PC-9 (cell line): Measurements from ENCODE around the gene RTN1. TPM values are rescaled to one million over a fixed set of nuclear protein-coding genes. Genes with fewer than 3 reads are reported as not detected.

ENCODE experiments used
- BruUV-seq: library from RNA; stranded (reverse); fragments of 400-500 nt; replicated peaks from 2 replicates; lab custom pipeline; 2021; lab: Mats Ljungman, UMichigan
- CTCF ChIA-PET: fragments of 300-600 bp; sonication (Branson Sonifier 250); formaldehyde crosslinking; loops from one replicate; lab custom pipeline; 2022; ENCODE audit warnings: antibody characterized with exemption; lab: Charles Lee
- POLR2A ChIA-PET: fragments of 300-600 bp; sonication (Branson Sonifier 250); formaldehyde crosslinking; loops from one replicate; lab custom pipeline; 2022; ENCODE audit warnings: antibody characterized with exemption; ENCODE audit not compliant: unreplicated experiment; lab: Charles Lee
- DNase-seq, 2 experiments: peaks; one replicate each; pipeline versions ENCODE4 v3.0.0 to v3.0.0-alpha.2; 2015 to 2022; ENCODE audit warnings: mixed read lengths in 1 of 2
- H2AFZ ChIP-seq: fragments of 200-600 bp; sonication (generic); 2 replicates; pipeline ENCODE4 v1.8.1; 2017; ENCODE audit warnings: antibody characterized with exemption
- H3F3A ChIP-seq: fragments of 200-600 bp; sonication (generic); 2 replicates; pipeline ENCODE4 v1.8.1; 2017; ENCODE audit warnings: antibody characterized with exemption, mild to moderate bottlenecking, low read depth; ENCODE audit not compliant: insufficient read depth
- H3K27ac ChIP-seq: fragments of 200-600 bp; sonication (generic); 2 replicates; pipeline ENCODE4 v1.6.1; 2016; ENCODE audit warnings: mixed run types
- H3K27me3 ChIP-seq: fragments of 200-600 bp; sonication (generic); 2 replicates; pipeline ENCODE4 v1.6.1; 2016; ENCODE audit warnings: low read depth, mixed run types; ENCODE audit not compliant: insufficient read depth
- H3K36me3 ChIP-seq: fragments of 200-600 bp; sonication (generic); 2 replicates; pipeline ENCODE4 v1.6.1; 2016; ENCODE audit warnings: low read depth, mixed run types
- H3K4me1 ChIP-seq: fragments of 200-600 bp; sonication (generic); replicated peaks from 2 replicates; pipeline ENCODE4 v1.6.1; 2016; ENCODE audit warnings: mixed run types; ENCODE audit not compliant: insufficient read depth
- H3K4me2 ChIP-seq: fragments of 200-600 bp; sonication (generic); 2 replicates; pipeline ENCODE4 v1.6.1; 2017; ENCODE audit warnings: mixed run types
- H3K4me3 ChIP-seq: fragments of 200-600 bp; sonication (generic); 2 replicates; pipeline ENCODE4 v1.6.1; 2016; ENCODE audit warnings: mixed run types
- H3K79me2 ChIP-seq: fragments of 200-600 bp; sonication (generic); 2 replicates; pipeline ENCODE4 v1.6.1; 2017; ENCODE audit warnings: low read depth, mixed run types
- H3K9me2 ChIP-seq: fragments of 200-600 bp; sonication (generic); 2 replicates; pipeline ENCODE4 v1.8.1; 2017; ENCODE audit warnings: mild to moderate bottlenecking; ENCODE audit not compliant: insufficient read depth
- H3K9me3 ChIP-seq: fragments of 200-600 bp; sonication (generic); 2 replicates; pipeline ENCODE4 v1.8.1; 2016; ENCODE audit warnings: low read depth; ENCODE audit not compliant: insufficient read depth
- H4K20me1 ChIP-seq: fragments of 200-600 bp; sonication (generic); 2 replicates; pipeline ENCODE4 v1.8.1; 2017; ENCODE audit not compliant: insufficient read depth
- EZH2 ChIP-seq: fragments of 200-600 bp; sonication (generic); IDR thresholded peaks from 2 replicates; pipeline ENCODE4 v1.8.0; 2017; ENCODE audit warnings: antibody characterized with exemption, low read depth
- intact Hi-C: fragments of 100-400 bp; cut with micrococcal nuclease; formaldehyde crosslinking; loops from one replicate; pipeline ENCODE4 v1.10.0; 2022; ENCODE audit not compliant: unreplicated experiment
- total RNA-seq: library from RNA; stranded (reverse); gene quantifications from 2 replicates; pipeline ENCODE4 v1.2.3, GENCODE V29; 2021
- TF ChIP-seq, protein P1 (sequence below): fragments of 200-600 bp; sonication (generic); conservative IDR thresholded peaks from 2 replicates; pipeline ENCODE4 v1.6.1; 2017; ENCODE audit warnings: mixed run types, antibody characterized with exemption, mild to moderate bottlenecking, moderate library complexity

The RTN1 gene
- total RNA-seq, 1 experiment from 2014 or later: not detected

DNA sequence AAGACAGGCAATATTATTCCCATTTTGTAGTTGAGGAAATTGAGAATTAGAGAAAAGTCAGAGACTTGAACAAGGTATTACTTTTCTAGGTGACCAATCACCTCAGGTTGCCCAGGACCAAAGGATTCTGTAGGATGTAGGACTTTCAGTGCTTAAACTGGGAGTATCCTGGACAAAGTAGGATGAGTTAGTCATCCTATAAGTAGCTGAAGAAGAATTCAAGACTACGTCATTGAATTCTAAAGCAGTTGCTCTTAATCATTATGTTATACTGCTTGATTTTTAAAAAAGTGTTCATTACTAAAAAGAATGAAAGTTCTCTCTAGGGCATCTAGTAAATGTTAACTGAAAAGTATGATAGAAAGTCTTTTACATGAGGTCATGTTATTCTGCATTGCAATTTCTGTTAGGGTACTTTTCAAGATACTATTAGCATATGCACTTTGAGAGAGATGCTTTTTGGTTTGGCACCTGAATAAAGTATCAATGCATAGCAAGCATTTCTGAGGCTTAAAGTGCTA, 101.7 kb downstream of the RTN1 start:
- H3K4me2 ChIP-seq: no peak overlapping the region
- H3K9me3 ChIP-seq: no peaks in the 10 kb centered on the region
- TF ChIP-seq, protein P1, sequence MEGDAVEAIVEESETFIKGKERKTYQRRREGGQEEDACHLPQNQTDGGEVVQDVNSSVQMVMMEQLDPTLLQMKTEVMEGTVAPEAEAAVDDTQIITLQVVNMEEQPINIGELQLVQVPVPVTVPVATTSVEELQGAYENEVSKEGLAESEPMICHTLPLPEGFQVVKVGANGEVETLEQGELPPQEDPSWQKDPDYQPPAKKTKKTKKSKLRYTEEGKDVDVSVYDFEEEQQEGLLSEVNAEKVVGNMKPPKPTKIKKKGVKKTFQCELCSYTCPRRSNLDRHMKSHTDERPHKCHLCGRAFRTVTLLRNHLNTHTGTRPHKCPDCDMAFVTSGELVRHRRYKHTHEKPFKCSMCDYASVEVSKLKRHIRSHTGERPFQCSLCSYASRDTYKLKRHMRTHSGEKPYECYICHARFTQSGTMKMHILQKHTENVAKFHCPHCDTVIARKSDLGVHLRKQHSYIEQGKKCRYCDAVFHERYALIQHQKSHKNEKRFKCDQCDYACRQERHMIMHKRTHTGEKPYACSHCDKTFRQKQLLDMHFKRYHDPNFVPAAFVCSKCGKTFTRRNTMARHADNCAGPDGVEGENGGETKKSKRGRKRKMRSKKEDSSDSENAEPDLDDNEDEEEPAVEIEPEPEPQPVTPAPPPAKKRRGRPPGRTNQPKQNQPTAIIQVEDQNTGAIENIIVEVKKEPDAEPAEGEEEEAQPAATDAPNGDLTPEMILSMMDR: no peak
- no peak for TF ChIP-seq EZH2
- no peak for DNase-seq
- no peak overlapping the region for H3K27ac ChIP-seq
- H3K9me2 ChIP-seq: no peaks in the 10 kb centered on the region
- H3K36me3 ChIP-seq: no peaks in the 10 kb centered on the region
- H2AFZ ChIP-seq: no peak overlapping the region
- no peaks in the 10 kb centered on the region for H3K4me1 ChIP-seq
- ChIA-PET POLR2A (no interaction called here), CTCF (no interaction called here)
- no TSS peak for BruUV-seq
- H3F3A ChIP-seq: no peaks in the 10 kb centered on the region
- H3K79me2 ChIP-seq: no peaks in the 10 kb centered on the region
- no peak overlapping the region for H3K4me3 ChIP-seq
- intact Hi-C loops: no loop called here
- H4K20me1 ChIP-seq: no peaks in the 10 kb centered on the region; the same call in 1 of the 2 replicates
- no peaks in the 10 kb centered on the region for H3K27me3 ChIP-seq

DNA sequence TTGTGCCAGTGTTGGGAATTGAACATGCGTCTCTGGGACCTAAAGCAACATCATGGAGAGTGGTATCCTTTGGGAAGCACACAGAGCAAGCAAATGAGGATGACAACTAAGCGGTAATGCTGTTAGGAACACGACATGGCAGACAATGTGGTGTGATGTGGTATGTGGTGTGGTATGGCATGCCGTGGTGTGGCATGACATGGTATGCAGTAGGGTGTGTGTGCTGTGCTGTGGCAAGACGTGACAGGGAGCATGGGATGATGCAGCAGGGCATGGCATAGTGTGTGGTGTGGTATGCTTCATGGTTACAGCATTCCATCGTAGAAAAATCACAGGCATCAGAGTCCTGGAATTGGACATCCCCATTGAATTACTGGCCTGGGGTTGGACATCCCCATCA, 108.7 kb downstream of the RTN1 start:
- H4K20me1 ChIP-seq: 0 out of 2 replicates have a peak, but pooled peaks cover 3% of the 10 kb centered on the region
- TF ChIP-seq EZH2: no peak
- TF ChIP-seq, protein P1: no peak
- H3K9me3 ChIP-seq: no peaks in the 10 kb centered on the region
- intact Hi-C loops: no loop called here
- H3K9me2 ChIP-seq: no peaks in the 10 kb centered on the region
- BruUV-seq: no TSS peak
- no peak overlapping the region for H2AFZ ChIP-seq
- DNase-seq: no peak
- POLR2A ChIA-PET: no interaction called here
- H3K36me3 ChIP-seq: no peaks in the 10 kb centered on the region
- H3K27me3 ChIP-seq: no peaks in the 10 kb centered on the region
- no peak overlapping the region for H3K27ac ChIP-seq
- no peak overlapping the region for H3K4me3 ChIP-seq
- CTCF ChIA-PET: no interaction called here
- no peaks in the 10 kb centered on the region for H3K79me2 ChIP-seq
- H3K4me2 ChIP-seq: no peak overlapping the region
- H3F3A ChIP-seq: no peaks in the 10 kb centered on the region
- H3K4me1 ChIP-seq: no peaks in the 10 kb centered on the region

DNA sequence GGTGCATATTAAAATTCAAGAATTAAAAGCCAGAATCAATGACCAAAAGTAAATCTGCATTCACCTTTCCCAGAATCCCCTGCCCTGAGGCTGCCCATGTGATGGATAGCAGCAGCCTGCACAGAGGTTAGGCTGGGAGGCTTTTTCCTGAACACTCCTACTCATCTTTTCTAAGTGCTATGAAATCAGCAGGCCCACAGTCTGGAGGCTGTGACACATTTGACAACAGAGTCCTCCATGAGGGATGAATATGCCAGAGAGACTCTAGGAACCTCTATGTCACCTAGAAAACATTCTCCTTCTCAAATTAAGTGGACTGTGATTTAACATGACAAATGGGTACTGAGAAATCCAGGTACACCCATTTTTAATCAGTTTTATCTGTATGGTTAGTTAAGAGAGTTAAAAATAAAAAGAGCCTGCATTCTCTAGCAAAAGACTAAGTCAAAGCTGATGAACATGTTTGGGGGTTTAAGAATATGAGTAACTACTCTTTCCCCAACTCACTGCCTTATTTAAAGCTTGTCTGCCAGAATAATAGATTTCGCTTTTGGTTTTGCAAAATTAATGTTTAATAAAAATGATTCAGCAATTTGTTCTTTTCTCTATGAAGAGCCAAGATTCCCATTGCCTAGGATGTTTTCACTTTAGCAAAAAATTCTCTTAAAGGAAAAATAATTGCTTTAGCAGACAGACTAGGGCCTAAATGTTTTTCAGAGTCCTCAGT, 115.0 kb downstream of the RTN1 start:
- Histone ChIP-seq H3K27ac (no peak overlapping the region), H3K27me3 (no peaks in the 10 kb centered on the region), H3K36me3 (no peaks in the 10 kb centered on the region), H2AFZ (no peak overlapping the region), H3K4me1 (no peaks in the 10 kb centered on the region), H3F3A (no peaks in the 10 kb centered on the region), H3K4me2 (no peak overlapping the region), H3K9me3 (no peaks in the 10 kb centered on the region), H4K20me1 (no peaks in the 10 kb centered on the region), H3K79me2 (no peaks in the 10 kb centered on the region), H3K9me2 (no peaks in the 10 kb centered on the region), H3K4me3 (no peak overlapping the region)
- DNase-seq: no peak
- TF ChIP-seq EZH2: no peak
- TF ChIP-seq, protein P1: no peak
- POLR2A ChIA-PET: no interaction called here
- intact Hi-C loops: no loop called here
- BruUV-seq: no TSS peak
- CTCF ChIA-PET: no interaction called here
